ENCODE measurements around the gene SLC6A6.

The SLC6A6 gene

GRCh38 chr3:14470461-14470860, 68.1 kb downstream of the SLC6A6 start:
- DNase-seq (ENCODE audit: low spot score), result no peak

DNA sequence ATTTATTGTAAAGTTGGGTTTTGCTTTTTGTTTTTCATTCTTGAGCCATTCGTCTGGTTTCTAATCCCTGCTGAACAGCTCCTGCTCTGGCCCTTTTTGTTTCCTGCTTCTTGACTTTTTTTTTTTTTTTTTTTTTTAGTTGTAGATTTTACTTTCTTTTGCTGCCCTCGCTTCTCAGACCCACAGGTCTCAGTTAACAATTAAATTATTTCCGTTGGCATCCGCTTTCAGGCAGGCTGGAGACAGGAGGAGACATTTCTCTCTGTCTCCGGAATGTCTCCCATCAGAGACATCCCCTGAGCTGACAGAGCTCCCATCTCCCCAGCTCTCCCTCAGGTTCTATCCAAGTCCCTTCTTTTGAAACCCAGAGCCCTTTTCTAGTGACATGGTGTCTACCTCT, 68.6 kb downstream of the SLC6A6 start:
- no peak for DNase-seq (ENCODE audit: low spot score)

DNA sequence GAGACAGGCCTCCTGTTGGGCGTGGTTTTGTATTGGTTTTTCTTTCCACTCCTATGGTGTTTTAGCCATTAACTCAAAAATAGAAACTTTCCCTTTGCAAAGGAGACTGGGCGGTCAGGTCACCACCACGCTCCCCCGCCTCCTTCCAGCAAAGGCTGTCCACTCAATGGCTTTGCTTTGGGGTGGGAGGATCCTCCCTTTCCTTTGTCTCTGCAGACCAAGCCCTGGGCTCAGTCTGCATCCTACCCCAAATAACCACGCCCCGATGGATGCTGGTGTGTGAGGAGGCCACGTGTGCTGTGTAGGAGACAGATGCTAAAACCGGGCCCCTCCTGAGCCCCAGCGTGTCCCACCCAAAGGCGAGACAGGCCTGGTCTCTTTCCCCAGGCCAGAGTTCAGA, 69.3 kb downstream of the SLC6A6 start:
- no peak for DNase-seq (ENCODE audit: low spot score)

DNA sequence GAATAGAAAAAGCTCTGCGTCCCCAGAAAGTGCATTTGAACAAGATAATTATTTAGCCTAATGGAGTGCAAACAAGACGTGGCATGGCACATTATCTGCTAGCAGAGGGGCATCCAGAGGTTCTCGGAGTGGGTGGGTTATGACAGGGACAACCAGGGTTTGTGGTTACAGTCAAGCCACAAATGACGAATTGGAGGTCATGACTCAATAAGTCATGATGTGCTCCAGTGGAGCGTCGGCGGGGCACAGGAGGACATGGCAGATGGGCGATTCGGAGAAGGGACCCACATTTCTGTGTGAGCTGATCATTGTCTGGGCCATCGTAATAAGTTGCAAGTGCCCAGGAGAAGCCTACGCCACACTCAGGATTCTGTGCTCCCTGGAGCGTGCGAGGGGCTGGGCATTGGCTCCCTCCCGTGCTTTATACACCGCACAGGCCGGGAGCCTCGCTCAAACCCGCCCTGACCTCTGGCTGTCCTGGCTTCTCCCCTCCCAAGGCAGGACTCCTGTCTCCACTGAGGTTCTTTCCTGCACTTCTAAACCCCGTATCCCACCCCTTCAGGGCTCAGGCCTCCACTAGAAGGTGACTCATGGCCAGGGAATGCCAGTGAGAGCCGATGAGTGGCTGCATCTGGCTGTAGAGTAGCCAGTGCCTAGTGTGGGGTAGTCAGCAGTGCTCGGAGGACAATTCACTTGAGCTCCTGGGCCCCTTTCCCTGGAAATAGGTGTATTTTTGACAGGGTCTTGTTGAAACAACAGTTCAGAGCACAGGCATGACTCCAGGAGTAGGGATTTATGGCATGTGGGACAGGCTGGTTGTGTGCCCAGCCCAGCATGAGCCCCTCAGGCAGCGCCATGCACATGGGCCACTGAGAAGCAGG, 70.3 kb downstream of the SLC6A6 start:
- DNase-seq (ENCODE audit: low spot score), result peak; percentile 98

DNA sequence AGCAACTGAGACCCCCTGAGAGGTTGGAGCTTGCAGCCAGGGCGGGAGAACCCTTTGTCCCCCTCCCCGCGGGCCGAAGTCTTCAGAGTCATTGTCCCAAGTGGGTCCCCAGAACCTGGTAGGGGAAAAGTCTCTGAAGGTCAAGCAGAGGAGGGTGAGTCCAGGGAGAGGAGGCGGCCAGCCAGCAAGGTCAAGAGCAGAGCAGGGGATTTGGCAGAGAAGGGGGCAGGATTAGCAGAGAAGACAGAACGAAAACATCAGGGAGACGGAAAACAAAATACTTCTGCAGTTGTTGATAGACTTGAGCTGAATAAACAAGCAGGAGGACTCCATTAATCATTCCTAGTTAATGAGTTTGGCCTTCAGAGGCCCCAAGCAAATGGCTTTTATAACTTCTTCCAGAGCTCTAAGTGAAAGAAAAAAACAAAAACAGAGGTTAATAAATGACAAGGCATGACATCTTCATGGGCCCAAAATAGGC, 71.0 kb downstream of the SLC6A6 start:
- DNase-seq (ENCODE audit: low spot score), result no peak

DNA sequence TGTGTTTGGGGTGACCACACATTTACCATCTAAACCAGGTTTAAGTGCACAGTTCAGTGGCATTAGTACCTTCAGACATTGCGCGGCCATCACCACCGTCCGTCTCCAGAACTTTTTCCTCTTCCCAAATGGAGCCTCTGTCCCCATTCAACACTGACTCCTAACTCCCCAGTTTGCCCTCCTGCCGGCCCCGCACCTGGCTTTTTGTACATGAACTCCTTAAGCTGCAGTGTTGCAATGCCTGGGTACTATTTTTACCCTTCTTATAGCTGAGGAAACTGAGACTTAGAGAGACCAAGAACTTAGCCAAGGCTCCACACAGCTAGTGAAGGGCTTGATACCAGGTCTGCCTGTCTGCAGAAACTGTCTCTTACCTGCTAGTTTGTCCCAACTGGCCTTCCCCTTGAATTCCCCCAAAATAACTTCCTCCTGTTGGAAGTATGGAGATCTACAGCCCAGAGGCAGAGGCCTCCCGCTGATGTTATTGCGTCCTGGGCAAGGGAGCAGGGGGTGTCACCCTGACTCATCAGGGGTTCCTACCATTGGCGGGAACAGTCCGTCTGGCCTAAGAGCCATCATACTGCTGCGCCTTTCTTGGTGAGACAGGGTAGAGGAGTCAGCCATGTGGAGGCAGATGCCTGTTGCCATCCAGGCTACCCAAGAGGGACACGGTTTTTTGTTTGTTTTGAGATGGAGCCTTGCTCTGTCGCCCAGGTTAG, 72.1 kb downstream of the SLC6A6 start:
- no peak for DNase-seq (ENCODE audit: low spot score)

DNA sequence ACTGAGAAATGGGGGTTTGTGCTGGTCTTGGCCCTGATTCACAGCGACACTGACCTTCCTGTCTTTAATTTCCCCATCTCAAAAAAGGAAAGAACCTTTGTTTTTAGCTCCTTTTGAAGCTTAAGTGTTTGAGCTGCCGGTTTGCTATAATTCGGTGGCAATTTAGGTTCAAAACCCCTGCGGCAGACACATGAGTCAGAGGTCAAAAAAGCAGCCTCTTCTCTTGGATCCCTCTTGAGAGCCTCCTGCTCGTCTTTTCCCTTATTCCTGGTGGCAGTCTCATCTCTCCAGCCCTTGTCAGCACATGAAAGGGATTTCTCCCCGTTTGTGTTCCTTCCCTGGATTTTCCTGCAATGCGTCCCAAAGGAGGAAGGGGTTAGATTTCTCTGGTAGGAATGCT, 73.2 kb downstream of the SLC6A6 start:
- no peak for DNase-seq (ENCODE audit: low spot score)

DNA sequence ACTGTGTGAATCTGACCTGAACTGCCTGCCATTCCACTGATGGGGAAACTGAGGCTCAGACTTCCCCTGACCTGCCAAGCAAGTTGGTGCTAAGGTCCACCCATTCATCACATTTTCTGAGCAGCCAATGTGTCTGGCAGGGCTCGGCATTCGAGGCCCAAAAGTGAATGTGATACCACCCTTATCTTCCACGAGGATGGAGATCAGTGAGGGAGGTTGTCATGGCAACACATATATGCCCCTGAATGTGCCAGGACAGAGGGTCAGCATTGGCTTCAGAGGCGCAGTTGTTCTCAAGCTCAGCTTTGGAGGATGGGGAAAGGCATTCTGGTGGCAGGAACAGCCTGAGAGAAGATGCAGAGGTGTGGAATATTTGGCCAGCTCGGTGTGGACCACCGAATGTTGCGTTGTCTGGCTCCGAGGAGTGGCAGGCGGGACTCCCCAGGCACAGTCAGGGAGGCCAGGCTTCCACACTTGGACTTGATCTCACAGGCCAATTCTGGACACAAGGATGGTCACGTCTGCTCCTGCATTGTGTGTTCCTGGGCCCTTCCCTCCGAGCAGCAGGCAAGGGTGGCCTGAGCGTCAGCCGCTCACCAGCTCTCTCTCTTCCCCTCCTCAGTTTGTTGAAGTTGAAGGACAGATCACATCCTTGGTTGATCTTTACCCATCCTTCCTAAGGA, 74.3 kb downstream of the SLC6A6 start:
- no peak for DNase-seq (ENCODE audit: low spot score)

DNA sequence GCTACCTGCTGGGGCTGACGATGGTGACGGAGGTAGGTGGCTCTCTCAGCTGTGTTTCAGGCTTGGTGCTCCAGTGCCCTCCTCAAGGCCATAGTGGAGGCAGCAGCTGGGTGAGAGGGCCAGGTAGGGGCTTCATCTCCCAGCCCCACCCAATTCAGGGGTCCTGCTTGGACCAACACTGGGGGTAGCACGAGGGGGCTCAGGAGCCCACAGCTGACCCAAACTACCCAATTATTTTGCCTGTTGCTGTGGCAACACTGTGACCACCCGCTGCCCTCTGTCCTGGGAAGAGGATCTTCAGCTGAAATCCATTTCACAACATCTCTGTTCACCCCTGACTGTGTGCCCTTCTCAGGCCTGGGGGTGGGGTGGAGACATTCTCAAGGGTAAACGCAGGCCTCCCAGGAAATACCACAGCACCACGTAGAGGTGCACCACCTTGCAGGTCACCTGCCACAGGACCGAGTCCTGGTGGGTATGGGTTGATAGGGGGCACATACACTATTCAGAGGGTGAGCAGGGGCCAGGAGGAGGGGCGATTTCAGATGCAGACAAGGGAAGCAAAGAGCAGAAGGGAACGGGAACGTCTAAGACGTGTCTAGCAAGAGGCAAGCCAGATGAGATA, 75.0 kb downstream of the SLC6A6 start:
- no peak for DNase-seq (ENCODE audit: low spot score)

- no peak for DNase-seq (ENCODE audit: low spot score)
Measured at GRCh38 chr3:14478956-14479550, 76.6 kb downstream of the SLC6A6 start.

GRCh38 chr3:14479591-14479990, 77.2 kb downstream of the SLC6A6 start:
- DNase-seq (ENCODE audit: low spot score), result no peak

GRCh38 chr3:14480207-14481017, 78.0 kb downstream of the SLC6A6 start:
- DNase-seq (ENCODE audit: low spot score), result peak; percentile 78

GRCh38 chr3:14481018-14481645, 78.7 kb downstream of the SLC6A6 start:
- DNase-seq (ENCODE audit: low spot score), result no peak

- DNase-seq (ENCODE audit: low spot score), result no peak
Measured at GRCh38 chr3:14481646-14482036, 79.2 kb downstream of the SLC6A6 start.

- no peak for DNase-seq (ENCODE audit: low spot score)
Measured at GRCh38 chr3:14482271-14482721, 79.9 kb downstream of the SLC6A6 start.

- no peak for DNase-seq (ENCODE audit: low spot score)
Measured at GRCh38 chr3:14483286-14483685, 80.9 kb downstream of the SLC6A6 start.

DNA sequence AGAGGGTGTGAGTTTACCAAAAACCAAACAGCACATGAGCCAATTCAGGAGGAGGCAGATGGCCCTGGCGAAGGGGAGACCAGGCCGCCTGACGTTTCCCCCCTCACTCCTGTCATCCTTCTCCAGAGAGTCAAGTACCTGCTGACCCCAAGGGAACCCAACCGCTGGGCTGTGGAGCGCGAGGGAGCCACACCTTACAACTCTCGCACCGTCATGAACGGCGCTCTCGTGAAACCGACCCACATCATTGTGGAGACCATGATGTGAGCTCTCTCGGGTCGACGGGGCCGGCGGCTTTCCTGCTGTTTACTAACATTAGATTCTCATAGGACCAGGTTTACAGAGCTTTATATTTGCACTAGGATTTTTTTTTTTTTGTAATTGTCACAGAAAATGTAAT, 82.3 kb downstream of the SLC6A6 start:
- DNase-seq (ENCODE audit: low spot score), result no peak

- DNase-seq (ENCODE audit: low spot score), result no peak
Measured at GRCh38 chr3:14485981-14486380, 83.6 kb downstream of the SLC6A6 start.

DNA sequence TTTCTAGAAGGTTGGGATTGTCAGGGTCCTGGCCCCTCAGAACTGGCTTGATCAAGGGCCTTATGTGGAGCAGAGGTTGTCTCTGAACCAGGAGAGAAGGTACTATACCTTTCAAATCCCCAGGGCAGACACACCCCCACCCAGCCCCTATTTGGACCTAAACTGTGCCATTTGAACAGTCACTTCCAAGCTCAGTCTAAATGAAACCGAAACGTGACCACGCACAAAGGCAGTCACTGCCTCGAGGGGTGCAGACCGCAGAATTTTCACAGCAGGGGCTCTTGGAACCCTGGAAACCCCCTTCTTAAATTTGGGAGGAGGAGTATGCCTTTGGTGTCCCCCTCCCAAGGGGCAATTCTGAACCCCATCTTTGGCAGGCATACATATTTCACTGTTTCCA, 84.1 kb downstream of the SLC6A6 start:
- DNase-seq (ENCODE audit: low spot score), result no peak

- no peak for DNase-seq (ENCODE audit: low spot score)
Measured at GRCh38 chr3:14487086-14487485, 84.7 kb downstream of the SLC6A6 start.
